Sigmoid colon (tissue), 3 donors: Measurements from ENCODE around the gene CUX1.

Source experiments
- CTCF ChIP-seq, 4 experiments: fragments of 450-650 bp in 3 of 4; fragments of 200-600 bp in 1 of 4; IDR thresholded peaks; one replicate each; pipeline ENCODE4 v1.5.1; 2016 to 2019; ENCODE audit warnings: antibody characterized with exemption in 4 of 4, mild to moderate bottlenecking in 3 of 4, moderate library complexity in 2 of 4
- POLR2A ChIP-seq, 2 donors: fragments of 450-650 bp; IDR thresholded peaks; one replicate each; pipeline ENCODE4 v1.6.1; 2016; ENCODE audit warnings: antibody characterized with exemption in 2 of 2, mild to moderate bottlenecking in 2 of 2, moderate library complexity in 2 of 2

- no peak for TF ChIP-seq CTCF (IDR thresholded peaks at IDR 0.05)
- TF ChIP-seq POLR2A (IDR thresholded peaks at IDR 0.05), result no peak
These were observed 262.0 kb downstream of the CUX1 start for GRCh38 chr7:102079140-102080018.
